ENCODE results near the gene UBE2J2.

UBE2J2 gene

DNA sequence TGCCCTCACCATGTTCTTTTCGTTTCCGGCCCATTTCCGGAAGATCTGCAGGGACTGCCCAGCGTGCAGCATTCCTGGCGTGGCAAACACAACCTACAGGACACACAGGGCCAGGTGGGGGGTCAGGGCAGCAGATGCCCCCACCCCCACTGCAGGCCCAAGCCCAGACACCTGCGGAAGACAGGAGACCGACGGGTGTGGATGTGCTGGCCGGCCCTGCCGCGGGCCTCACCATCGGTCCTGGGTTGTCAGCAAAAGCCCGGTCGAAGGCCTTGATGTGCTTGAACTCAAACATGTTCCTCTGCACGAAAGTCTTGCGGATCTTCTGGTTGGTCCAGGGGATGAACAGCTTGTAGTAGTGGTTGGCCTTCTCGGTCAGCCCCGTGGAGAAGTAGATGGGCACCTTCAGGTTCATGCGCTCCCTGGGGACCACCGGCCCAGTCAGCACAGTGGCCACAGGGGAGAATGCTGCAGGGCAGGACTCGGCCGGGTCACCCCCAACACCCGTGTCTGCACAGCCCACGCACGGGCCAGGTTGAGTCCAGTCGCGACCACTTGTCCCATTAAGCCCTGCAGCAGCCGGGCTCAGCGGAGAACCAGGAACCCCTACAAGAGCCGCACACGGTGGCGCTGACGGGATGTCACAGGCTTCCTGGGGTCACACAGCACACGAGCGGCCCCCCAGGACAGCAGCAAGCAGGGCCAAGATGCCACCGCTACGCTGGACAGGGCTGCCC lies 40.0 kb upstream of the UBE2J2 start:
- H3K4me1 ChIP-seq (ENCODE audit: low read depth, poor library complexity, severe bottlenecking), result no peaks in the 10 kb centered on the region
- no peaks in the 10 kb centered on the region for H3K27me3 ChIP-seq (ENCODE audit: insufficient read depth, low read depth)
- TF ChIP-seq CTCF (conservative IDR thresholded peaks at IDR 0.05; ENCODE audit: low read depth, low read length), result no peak
- H3K4me3 ChIP-seq (IDR thresholded peaks at IDR 0.05; ENCODE audit: insufficient read depth, low read depth, low read length), result no peak overlapping the region
- H2AFZ ChIP-seq (ENCODE audit: low read depth), result no peak overlapping the region
- H3K79me2 ChIP-seq (ENCODE audit: insufficient read depth, low read depth), result peaks cover 12% of the 10 kb centered on the region; the same call in 1 of the 2 replicates
- H3K27ac ChIP-seq, result no peak overlapping the region
- no peak overlapping the region for H3K9ac ChIP-seq
- no peak overlapping the region for H3K4me2 ChIP-seq
- H3K36me3 ChIP-seq (ENCODE audit: insufficient read depth), result no peaks in the 10 kb centered on the region; the same call in 1 of the 2 replicates
- no peaks in the 10 kb centered on the region for H4K20me1 ChIP-seq (ENCODE audit: insufficient read depth)

DNA sequence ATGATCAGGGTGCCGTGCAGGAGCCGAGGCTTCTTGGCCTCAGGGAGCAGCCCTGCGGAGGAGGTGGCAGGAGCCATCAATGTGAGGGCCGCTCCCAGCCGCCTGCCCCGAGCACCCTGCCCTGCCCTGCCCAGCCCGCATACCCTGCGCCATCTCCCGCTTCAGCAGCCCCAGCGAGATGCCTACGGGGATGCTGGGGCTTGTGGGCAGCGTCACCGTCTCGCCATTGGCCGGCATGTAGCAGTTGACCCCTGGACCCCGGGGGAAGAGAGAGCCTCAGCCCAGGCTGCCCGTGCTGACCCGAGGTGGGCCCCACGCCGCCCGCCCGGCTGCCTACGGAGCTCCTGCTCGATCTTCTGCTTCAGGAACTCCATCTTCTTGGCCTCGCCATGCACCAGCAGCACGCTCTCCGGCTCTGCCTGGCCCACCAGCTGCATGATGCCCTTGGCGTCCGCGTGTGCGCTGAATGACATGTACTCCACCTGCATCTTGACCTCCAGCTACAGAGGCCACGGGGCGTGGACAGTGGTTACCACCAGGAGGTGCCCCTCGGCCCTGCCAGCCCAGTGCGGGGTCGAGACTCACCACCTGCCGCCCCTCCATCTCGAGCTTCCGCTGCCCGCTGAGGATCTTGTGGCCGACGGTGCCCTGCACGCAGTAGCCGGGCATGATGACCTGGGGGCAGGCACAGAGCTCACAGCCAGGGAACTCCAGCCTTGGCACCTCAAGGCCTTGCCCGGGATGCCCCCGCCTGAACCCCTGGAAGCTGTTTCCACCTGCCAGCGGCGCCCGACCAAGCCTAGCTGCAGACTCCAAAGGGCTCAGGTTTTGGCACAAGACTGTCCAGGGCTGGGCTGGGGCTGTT lies 39.0 kb upstream of the UBE2J2 start:
- Histone ChIP-seq H3K27ac (no peak overlapping the region), H3K9ac (no peak overlapping the region), H3K79me2 (ENCODE audit: insufficient read depth, low read depth) (peaks cover 12% of the 10 kb centered on the region; the same call in 1 of the 2 replicates), H3K36me3 (ENCODE audit: insufficient read depth) (no peaks in the 10 kb centered on the region; the same call in 1 of the 2 replicates), H3K4me1 (ENCODE audit: low read depth, poor library complexity, severe bottlenecking) (no peaks in the 10 kb centered on the region), H4K20me1 (ENCODE audit: insufficient read depth) (no peaks in the 10 kb centered on the region), H3K27me3 (ENCODE audit: insufficient read depth, low read depth) (no peaks in the 10 kb centered on the region), H2AFZ (ENCODE audit: low read depth) (no peak overlapping the region), H3K4me2 (no peak overlapping the region), H3K4me3 (IDR thresholded peaks at IDR 0.05; ENCODE audit: insufficient read depth, low read depth, low read length) (no peak overlapping the region)
- TF ChIP-seq CTCF (conservative IDR thresholded peaks at IDR 0.05; ENCODE audit: low read depth, low read length), result no peak

DNA sequence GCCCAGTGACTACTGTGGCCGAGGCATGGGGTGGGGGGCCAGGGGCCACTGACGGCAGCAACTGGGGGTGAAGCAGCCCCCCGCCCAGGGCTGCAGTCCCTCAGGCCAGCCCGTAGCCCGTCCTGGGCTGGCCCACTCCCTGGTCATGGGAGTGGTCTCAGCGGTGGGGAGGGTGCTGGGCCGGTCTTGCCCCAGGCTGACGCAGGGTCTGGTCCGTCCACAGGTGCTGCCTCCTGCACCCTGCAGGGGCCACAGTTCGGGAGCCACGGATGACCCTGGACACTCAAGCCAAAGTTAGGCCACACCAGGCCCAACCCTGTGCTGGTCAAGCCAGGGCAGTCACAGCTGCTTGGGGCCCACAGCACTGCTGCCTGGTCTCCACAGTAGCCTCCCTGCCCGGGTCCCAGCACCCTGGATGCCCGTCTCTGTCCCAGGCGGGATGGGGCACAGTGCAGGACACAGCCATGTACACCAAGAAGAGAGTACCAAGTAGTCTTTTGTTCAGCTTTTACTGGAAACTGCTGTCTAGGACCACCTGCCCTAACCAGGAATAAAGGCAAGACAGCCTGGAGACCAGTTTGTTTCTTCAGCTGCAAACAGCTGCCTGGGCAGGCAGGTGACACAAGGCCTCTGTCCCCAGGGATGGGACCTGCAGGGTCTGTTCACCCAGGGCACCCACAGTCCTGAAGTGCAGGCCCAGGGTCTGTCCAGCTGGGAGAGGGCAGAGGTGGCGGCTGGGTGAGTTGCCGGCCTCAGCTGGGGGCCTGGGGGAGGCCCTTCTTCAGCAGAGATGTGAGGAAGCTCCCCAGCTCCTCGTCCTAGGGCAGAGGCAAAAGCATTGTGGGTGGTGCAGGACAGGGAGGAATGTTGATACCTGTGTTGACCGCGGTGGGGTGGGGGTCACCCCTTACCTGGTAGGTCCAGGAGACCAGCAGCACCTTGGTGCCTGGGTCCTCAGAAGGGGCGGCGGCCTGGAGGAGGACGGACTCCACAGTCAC lies 37.8 kb upstream of the UBE2J2 start:
- Histone ChIP-seq H3K4me3 (IDR thresholded peaks at IDR 0.05; ENCODE audit: insufficient read depth, low read depth, low read length) (no peak overlapping the region), H3K27ac (no peak overlapping the region), H3K36me3 (ENCODE audit: insufficient read depth) (no peaks in the 10 kb centered on the region), H3K4me1 (ENCODE audit: low read depth, poor library complexity, severe bottlenecking) (no peaks in the 10 kb centered on the region), H3K9ac (no peak overlapping the region), H3K27me3 (ENCODE audit: insufficient read depth, low read depth) (no peaks in the 10 kb centered on the region), H2AFZ (ENCODE audit: low read depth) (no peak overlapping the region), H4K20me1 (ENCODE audit: insufficient read depth) (no peaks in the 10 kb centered on the region), H3K79me2 (ENCODE audit: insufficient read depth, low read depth) (peaks cover 22% of the 10 kb centered on the region), H3K4me2 (no peak overlapping the region)
- TF ChIP-seq CTCF (conservative IDR thresholded peaks at IDR 0.05; ENCODE audit: low read depth, low read length), result no peak

GRCh38 chr1:1310476-1311053 lies 36.9 kb upstream of the UBE2J2 start:
- no peak for TF ChIP-seq CTCF (conservative IDR thresholded peaks at IDR 0.05; ENCODE audit: low read depth, low read length)
- Histone ChIP-seq H3K36me3 (ENCODE audit: insufficient read depth) (no peaks in the 10 kb centered on the region), H3K4me2 (no peak overlapping the region), H2AFZ (ENCODE audit: low read depth) (no peak overlapping the region), H3K9ac (no peak overlapping the region), H3K79me2 (ENCODE audit: insufficient read depth, low read depth) (peaks cover 28% of the 10 kb centered on the region), H3K4me3 (IDR thresholded peaks at IDR 0.05; ENCODE audit: insufficient read depth, low read depth, low read length) (no peak overlapping the region), H3K27me3 (ENCODE audit: insufficient read depth, low read depth) (no peaks in the 10 kb centered on the region), H4K20me1 (ENCODE audit: insufficient read depth) (no peaks in the 10 kb centered on the region), H3K4me1 (ENCODE audit: low read depth, poor library complexity, severe bottlenecking) (peaks cover 5% of the 10 kb centered on the region), H3K27ac (no peak overlapping the region)
